Measurements from ENCODE around the gene AP4E1.
"Not testable (repeated sequence)": the region's sequence is repeated elsewhere in the genome, so short reads cannot be mapped to it uniquely, and the experiment has no call there.

Gene AP4E1

DNA sequence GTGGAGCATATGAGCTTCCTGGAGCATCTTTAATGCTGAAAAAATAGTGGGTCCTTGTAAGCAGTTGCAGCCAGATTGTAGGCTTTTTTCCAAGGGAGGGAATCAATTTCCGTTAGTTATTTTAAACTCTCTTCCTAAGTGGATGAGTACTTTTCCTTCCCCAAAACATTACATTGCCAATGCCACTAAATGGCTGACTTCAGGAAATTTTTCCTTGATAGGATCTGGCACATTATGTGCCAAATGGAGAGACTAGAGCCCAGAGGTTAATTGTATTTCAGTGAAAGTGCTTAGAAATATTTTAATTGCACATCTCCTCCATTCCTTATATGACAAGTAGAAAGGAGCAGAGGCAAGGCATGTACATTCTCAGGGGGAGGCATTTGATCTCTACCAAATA is 102.7 kb downstream of the AP4E1 start:
- TF ChIP-seq, protein P1, sequence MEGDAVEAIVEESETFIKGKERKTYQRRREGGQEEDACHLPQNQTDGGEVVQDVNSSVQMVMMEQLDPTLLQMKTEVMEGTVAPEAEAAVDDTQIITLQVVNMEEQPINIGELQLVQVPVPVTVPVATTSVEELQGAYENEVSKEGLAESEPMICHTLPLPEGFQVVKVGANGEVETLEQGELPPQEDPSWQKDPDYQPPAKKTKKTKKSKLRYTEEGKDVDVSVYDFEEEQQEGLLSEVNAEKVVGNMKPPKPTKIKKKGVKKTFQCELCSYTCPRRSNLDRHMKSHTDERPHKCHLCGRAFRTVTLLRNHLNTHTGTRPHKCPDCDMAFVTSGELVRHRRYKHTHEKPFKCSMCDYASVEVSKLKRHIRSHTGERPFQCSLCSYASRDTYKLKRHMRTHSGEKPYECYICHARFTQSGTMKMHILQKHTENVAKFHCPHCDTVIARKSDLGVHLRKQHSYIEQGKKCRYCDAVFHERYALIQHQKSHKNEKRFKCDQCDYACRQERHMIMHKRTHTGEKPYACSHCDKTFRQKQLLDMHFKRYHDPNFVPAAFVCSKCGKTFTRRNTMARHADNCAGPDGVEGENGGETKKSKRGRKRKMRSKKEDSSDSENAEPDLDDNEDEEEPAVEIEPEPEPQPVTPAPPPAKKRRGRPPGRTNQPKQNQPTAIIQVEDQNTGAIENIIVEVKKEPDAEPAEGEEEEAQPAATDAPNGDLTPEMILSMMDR (IDR thresholded peaks at IDR 0.05), result no peak
- no peak for DNase-seq (ENCODE audit: low spot score)
- Histone ChIP-seq H3K27ac (no peak overlapping the region), H3K4me3 (no peak overlapping the region)

DNA sequence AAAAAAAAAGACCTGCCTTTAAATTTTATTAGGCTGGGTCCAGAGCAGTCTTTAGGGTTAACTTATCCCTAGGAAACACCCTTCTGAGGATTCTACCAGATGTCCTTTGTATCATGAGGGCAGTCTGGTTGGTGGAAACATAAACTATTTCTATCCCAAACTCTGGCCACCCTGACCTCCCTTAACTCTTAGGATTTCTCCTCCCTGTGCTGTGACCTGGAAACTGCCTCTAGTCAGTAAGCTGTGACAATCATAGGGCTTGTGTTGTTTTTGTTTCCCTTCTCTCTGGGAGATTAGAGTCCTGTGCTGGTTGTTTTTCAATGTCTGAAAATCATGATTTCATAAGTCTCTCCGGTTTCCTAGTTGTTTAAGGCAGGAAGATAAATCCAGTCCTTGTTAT is 108.1 kb downstream of the AP4E1 start:
- DNase-seq (ENCODE audit: low spot score), result no peak
- Histone ChIP-seq H3K4me3 (no peak overlapping the region), H3K27ac (no peak overlapping the region)
- TF ChIP-seq, protein P1 (IDR thresholded peaks at IDR 0.05), result no peak

DNA sequence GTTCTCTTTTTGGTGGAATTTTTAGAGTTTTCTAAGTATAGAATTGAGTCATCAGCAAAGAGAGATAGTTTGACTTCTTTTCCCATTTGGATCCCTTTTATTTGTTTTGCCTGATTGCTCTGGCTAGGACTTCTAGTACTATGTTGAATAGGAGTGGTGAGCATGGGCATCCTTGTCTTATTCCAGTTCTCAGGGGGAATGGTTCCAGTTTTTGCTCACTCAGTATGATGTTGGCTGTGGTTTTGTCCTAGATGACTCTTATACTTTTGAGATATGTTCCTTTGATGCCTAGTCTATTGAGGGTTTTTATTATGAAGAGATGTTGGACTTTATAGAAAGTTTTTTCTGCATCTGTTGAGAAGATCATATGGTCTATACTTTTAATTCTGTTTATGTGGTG is 113.7 kb downstream of the AP4E1 start:
- TF ChIP-seq, protein P1 (IDR thresholded peaks at IDR 0.05), result no peak
- Histone ChIP-seq H3K27ac (no peak overlapping the region), H3K4me3 (no peak overlapping the region)
- DNase-seq (ENCODE audit: low spot score), result no peak

DNA sequence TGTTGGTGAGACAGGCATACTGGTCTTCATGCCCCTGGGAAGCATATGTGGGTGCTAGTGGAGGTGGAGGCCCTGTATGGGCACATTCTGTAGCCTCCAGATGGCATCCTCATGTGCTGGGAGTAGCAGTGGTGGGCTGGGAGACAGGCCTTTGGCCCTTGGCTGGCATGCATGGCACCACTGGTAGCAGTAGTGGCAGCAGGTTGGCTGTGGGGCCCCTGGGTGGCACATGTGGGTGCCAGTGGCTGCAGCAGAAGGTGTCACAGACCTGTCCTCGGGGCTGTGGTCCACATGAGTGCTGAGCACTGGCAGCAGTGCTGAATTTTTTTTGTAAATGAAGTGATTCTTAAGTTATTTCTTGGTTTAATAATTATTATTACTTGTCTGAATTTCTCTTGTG is 115.0 kb downstream of the AP4E1 start:
- DNase-seq (ENCODE audit: low spot score), result no peak
- H3K4me3 ChIP-seq, result no peak overlapping the region
- H3K27ac ChIP-seq, result no peak overlapping the region
- TF ChIP-seq, protein P1 (IDR thresholded peaks at IDR 0.05), result no peak

DNA sequence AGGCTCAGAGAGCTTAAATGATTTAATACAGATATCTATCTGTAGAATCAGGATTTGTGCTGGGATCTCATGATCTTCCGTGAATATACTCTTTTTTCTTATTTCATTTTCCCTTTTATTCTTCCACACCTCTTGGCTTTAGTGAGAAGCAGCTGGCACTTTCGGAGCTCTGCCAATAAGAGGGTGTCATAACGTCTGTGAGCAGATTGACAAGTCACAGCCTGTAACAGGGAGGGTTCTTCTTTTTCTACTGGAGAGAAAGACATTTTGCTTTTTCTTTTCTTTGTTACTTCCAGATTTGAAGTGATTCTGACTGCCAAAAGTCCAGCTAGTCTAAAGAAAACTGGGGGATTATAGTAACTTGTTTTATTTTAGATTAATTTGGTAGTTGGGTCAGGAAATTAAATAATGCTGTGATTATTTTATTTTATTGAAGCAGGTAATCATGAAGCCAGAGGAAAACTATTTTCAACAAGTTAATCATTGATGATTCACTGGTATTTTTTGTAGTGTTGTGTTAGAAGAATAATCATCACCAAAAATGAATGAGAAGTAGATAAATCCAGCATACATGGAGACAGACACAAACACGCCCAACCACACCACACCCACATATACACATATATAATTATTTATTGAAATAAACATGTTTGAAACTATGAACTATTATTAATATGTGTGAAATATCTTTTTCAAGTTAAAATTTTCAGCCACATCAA is 116.4 kb downstream of the AP4E1 start:
- TF ChIP-seq, protein P1 (IDR thresholded peaks at IDR 0.05), result no peak
- no peak for DNase-seq (ENCODE audit: low spot score)
- no peak overlapping the region for H3K4me3 ChIP-seq
- H3K27ac ChIP-seq, result no peak overlapping the region

DNA sequence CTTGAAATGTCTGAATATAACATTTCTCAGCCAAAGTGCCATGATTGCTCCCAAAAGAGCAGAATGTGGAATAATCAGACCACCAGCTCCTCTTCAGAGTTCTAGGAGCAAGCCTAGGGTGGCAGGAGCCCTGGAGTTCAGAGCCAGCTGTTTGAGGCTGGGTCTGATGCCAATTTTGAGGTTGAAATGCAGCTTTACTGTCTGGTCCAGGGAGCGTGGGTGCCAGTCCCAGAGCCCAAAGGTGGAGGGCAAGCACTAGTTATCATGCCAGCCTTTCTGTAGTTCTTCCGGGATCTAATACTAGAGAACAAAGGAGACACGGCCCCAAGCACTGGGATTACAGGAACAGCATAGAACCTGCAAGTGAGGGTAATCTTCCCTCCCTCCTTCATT is 117.0 kb downstream of the AP4E1 start:
- no peak for DNase-seq (ENCODE audit: low spot score)
- Histone ChIP-seq H3K27ac (no peak overlapping the region), H3K4me3 (no peak overlapping the region)
- TF ChIP-seq, protein P1 (IDR thresholded peaks at IDR 0.05), result no peak

DNA sequence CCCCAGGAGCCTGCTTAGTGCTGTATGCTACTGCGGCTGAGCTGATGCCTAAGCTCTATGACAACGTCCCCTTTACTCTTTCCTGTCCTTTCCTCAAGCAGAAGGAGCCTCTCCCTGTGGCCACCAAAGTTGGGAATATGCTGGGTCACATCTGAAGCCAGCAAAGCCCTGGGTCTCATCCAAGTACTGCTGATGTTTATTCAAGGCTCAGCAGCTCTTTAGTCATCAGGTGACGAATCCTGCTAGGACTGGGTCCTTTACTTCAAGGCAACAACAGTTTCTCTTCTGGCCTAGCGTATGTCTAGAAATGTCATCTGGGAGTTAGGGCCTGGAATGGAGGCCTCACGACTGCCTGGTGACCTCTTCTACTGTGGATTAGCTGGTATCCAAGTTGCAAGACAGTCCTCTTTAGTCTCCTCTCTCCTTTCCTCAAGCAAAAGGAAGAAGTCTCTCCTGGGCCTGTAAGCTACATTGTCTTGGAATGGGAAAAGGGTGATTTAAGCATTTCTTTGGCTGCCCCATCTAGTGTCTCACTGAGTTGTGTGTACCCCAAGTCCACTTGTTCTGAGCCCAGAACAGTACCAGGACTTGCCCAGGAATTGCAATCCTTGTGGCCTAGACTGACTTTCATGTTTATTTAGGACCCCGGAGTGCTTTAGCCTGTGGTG is 122.3 kb downstream of the AP4E1 start:
- TF ChIP-seq, protein P1 (IDR thresholded peaks at IDR 0.05), result no peak
- H3K27ac ChIP-seq, result peak overlapping the region; percentile 75 to 84
- DNase-seq (ENCODE audit: low spot score), result no peak
- no peak overlapping the region for H3K4me3 ChIP-seq

DNA sequence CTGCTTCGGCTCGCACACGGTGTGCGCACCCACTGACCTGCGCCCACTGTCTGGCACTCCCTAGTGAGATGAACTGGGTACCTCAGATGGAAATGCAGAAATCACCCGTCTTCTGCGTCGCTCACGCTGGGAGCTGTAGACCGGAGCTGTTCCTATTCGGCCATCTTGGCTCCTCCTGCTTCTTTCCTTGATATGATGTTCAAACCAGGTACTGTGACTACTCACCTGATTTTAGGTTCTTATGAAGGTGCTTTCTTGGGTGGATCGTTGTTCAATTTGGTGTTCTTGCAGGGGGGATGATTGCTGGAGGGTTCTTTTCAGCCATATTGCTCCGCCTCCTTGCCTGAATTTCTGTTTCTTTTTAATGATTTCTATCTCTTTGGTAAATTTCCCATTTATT is 129.0 kb downstream of the AP4E1 start:
- not testable (repeated sequence) for DNase-seq (ENCODE audit: low spot score); H3K4me3 ChIP-seq; H3K27ac ChIP-seq

All from coronary artery (tissue), 2 donors.